Activated CD4-positive, alpha-beta T cell treated with anti-CD3 and anti-CD28 coated beads, Interleukin-10, Interleukin-2, amounts not matched to agents 100 ng/mL and 50 ng/mL, durations not matched to agents 16 hours and 8 hours (primary cell): ENCODE results near the gene EPSTI1.
"Not testable (repeated sequence)": the region's sequence is repeated elsewhere in the genome, so short reads cannot be mapped to it uniquely, and the experiment has no call there.

Experiments
- DNase-seq: peaks from one replicate; pipeline ENCODE4 v3.0.0-alpha.2; 2020

The EPSTI1 gene, protein sequence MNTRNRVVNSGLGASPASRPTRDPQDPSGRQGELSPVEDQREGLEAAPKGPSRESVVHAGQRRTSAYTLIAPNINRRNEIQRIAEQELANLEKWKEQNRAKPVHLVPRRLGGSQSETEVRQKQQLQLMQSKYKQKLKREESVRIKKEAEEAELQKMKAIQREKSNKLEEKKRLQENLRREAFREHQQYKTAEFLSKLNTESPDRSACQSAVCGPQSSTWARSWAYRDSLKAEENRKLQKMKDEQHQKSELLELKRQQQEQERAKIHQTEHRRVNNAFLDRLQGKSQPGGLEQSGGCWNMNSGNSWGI

DNA sequence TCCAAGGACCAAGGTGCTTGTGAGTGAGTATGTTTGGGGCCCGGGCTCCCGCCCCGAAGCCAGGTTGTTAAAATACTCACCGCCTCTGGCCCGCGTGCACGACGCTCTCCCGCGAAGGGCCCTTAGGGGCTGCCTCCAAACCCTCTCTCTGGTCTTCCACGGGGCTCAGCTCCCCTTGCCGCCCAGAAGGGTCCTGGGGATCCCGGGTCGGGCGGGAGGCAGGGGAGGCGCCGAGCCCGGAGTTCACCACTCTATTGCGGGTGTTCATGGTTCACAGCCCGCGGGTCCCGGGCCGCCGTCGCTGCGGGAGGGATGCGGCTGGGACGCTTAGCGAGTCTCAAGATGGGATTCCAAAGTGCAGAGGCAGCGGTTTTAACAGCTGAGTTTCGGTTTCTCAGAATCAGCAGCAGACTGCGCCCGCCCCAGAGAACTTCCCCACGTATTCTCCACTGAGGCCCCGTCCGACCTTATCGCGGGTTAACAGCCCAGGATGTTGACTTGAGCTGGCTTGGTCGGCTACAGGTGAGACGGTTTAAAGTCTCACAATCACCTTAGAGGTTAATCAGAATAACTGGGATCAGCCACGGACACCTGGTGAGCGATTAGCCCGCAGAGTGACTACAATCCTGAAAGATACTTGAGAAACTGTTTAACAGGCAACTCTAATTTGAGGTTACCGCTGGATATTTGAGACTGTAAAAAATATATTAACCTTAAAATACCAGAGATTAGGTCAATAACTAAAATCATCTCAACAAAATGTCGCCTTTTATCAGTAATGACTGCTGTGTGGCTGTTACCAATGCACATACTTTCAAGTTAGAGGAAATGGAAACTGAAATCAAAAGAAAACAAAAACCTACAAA is at the start of gene EPSTI1:
Gene EPSTI1 (minus strand): TSS at position 344 of the 866 bp plus-strand sequence. CDS start 76 bp downstream, at position 268.
- peak; percentile 87 for DNase-seq

DNA sequence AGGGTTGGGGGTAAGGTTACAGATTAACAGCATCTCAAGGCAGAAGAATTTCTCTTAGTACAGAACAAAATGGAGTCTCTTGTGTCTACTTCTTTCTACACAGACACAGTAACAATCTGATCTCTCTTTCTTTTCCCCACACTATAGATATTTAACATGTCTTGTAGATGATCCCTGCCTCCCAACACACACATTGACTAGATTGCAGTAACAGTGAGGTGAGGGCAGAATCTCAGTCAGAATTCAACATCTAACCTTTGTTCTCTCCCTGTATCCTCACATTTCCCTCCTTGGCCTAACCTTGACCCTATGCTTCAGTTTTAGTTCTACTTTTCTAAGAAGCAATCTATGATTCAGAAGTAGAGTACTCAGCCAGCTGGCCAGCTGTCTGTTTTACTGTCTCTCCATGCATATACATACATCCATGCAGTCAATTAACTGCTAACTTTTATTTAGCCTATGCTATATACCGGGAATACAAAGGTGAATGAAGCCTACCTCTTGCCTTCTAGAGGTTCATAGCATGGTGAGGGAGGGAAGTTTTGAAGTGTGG is 49.4 kb upstream of the EPSTI1 start:
- DNase-seq: no peak

DNA sequence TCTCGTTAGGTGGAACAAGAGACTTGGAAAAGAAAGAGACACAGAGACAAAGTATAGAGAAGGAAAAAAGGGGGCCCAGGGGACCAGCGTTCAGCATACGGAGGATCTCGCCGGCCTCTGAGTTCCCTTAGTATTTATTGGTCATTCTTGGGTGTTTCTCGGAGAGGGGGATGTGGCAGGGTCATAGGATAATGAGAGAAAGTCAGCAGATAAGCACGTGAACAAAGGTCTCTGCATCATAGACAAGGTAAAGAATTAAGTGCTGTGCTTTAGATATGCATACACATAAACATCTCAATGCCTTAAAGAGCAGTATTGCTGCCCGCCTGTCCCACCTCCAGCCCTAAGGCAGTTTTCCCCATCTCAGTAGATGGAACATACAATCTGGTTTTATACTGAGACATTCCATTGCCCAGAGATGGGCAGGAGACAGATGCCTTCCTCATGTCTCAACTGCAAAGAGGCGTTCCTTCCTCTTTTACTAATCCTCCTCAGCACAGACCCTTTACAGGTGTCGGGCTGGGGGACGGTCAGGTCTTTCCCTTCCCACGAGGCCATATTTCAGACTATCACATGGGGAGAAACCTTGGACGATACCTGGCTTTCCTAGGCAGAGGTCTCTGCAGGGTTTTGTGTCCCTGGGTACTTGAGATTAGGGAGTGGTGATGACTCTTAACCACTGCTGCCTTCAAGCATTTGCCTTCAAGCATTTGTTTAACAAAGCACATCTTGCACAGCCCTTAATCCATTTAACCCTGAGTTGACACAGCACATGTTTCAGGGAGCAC is 48.7 kb upstream of the EPSTI1 start:
- not testable (repeated sequence) for DNase-seq

DNA sequence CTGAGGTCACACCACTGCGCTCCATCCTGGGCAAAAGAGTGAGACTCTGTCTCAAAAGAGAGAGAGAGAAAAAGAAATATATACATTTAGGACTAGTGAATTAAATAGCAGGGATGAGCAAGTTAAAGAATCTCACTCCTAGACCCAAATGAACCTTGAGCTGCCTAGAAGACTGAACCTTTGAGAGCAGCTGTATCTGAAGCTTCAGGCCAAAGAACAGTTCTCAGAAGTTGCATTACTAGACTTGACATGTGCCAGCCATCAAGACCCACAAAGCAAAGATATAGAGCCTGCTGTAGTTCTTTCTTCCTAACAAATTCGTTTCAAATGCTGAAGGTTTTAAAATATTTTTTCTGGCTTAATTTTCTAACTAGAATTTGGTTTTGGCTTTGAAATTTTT is 47.9 kb upstream of the EPSTI1 start:
- DNase-seq: no peak

DNA sequence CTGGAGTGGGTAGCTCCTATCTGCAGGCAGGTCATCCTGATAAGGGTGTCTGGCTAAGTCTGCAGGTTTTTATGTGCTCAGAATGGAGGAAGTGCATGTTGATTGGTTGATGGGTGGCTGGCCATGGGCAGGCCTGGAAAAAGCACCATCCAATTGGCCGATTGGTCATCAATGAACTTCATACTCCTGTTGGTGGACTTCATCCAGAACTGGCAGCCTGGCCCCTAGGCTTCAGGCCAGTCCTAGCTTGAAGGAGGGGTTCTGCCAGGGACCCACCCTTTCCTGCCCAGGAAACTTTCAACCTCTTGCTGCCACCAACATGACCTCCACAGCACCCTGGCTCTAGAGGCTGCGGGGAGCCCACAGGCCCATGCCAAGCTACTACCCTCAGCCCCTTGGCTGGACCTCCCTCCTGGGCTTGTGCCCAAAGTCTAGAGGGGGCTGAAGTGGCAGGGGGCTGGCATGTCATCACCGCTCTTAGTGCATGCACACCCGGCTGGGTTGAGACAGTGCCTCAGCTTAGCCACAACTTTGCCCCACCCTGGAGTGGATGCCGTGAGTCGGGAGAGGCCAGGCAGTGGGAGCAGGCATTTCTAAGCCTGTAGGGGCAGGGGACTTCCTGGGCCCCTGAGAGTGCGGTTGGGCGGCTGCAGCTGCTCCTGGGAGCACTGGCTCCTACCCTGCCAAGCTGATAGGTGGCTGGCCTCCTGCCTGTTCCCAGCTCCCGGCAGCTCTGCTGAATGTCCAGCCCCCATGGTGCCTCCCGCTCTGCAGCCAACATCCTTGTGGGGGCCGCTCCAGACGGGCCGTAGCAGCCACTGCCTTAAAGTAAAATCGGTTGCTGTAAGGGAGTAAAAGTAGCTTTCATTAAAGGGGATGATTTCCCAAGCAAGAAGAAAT is 44.6 kb upstream of the EPSTI1 start:
- DNase-seq: no peak

DNA sequence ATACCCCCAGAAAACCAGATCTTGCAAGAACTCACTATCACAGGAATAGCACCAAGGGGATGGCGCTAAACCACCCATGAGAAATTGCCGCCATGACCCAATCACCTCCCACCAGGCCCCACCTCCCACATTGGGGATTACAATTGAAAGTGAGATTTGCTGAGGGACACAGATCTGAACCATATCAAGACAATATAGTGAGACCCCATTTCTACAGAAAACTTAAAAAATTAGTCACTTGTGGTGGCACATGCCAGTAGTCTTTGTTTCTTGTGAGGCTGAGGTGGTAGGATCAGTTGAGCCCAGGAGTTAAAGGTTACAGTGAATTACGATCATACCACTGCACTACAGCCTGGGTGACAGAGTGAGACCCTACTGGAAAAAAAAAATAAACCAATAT is 41.0 kb upstream of the EPSTI1 start:
- no peak for DNase-seq

DNA sequence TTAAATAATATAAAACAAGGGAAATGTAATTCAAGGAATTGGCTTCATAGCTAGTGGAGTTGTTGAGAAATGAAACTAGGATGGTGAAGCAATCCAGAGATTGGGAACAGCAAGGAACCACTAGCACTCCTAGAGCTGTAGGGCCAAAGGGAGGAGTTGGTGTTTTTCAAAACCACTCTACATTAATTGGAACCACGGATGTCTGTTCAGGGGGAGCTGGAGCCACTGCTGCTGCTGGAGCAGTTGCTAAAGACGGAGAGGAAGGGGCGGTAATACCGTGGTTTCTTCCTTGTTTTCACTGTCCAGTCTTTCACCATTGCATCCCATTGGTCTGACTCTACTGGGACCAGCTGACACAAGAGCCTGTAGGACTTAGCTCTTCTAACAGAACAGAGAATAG is 39.8 kb upstream of the EPSTI1 start:
- DNase-seq: no peak

DNA sequence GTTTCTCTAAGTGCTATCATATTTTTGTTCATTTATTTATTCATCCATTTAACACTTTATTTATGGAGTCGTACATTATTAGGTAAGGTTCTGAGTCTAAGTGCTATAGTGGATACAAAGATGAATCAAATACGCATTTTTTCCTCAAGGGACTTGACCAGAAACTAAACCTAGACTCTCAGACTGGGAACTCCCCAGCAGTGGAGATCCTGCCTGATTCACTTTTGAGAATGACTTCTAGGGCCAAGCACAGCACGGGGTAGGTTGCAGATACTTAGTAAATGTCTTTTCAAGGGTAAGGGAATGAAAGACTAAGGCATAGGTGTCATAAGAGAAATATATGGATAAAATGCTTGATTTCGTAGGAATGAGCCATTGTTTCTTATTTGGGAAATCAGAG is 38.5 kb upstream of the EPSTI1 start:
- no peak for DNase-seq

DNA sequence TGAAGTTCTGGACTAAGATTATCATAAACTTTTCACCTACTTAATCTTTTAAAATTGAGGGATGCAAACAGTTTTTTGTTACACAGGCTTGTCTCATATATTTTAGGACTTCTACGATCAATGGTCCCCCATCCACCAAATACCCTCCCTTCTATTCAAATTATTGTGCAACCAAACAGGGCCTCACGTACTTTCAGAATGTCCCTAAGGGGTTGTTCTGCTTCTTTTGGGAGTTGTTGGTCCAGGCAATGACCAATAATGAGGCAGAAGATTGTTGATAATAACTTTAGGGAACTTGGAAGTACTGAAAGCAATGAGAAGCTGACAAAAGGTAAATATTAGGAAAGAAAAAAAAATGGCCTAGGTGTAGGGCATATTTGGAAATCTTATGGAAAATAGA is 34.2 kb upstream of the EPSTI1 start:
- DNase-seq: no peak

DNA sequence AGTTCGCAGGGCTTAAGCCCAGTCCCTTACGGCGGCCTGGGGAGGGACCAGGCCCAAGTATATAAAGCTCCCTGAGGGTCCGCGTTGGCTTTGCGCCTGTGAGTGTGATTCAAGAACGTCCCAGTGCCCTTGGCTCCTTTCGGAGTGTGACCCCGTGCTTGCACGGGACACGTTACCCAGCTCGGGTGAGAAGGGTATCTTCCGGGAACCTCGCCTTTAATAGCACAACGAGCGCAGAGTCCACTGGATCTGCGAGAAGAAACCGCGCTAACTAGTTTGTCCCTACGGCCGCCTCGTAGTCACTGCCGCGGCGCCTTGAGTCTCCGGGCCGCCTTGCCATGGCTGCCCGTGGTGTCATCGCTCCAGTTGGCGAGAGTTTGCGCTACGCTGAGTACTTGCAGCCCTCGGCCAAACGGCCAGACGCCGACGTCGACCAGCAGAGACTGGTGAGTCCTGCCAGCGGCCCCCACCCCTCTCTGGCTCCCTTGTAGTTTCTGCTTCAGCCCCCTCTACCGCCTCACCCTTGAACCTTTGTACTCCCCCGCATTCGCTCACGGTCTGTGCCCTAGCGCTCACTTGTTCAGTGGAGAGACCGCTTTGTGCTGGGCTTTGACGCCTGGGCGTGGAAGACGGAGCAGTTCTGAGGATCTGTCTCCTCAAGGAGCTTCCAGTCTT is 31.4 kb upstream of the EPSTI1 start, which contains the start of gene DNAJC15:
Gene DNAJC15 (plus strand): TSS at position 298 of the 675 bp plus-strand sequence. CDS start 41 bp downstream, at position 339.
- DNase-seq: peak; percentile 85

DNA sequence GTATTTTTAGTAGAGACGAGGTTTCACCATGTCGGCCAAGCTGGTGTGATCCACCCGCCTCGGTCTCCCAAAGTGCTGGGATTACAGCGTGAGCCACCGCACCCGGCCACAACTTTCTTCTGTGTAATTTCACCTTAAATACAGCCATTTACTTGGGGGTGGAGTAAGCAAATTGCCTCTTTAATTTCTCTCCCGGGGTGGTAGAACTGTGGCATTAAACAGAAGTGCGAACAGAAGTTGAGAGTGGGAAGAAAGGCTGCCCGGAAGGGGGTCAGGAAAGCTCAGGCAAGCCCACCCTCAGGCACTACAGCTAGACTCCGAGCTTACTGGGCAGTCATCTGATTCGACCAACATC is 30.9 kb upstream of the EPSTI1 start:
- DNase-seq: no peak

DNA sequence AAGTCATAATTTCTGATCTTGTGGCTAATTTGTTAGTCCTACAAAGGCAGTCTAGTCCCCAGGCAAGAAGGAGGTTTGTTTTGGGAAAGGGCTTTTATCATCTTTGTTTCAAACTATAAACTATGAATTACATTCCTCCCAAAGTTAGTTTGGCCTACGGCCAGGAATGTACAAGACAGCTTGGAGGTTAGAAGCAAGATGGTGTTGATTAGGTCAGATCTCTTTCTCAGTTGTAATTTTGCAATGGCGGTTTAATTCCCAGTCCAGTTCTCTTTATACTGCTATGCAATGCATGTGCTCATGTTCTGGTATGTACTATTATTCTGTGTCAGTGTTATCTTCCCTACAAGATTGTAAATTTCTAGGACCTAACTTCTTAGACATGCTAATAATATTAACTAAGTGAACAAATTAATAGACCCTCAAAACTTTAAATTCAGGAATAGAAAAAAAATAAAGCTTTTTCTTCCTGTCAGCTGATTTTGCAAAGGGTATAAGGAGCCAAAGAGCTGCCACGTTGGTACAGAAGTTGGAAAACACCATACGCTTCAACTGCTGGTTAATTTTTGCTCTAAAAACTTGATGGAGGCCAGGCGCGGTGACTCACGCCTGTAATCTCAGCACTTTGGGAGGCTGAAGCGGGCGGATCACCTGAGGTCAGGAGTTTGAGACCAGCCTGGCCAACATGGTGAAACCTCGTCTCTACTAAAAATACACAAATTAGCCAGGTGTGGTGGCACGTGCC is 30.1 kb upstream of the EPSTI1 start:
- DNase-seq: no peak

DNA sequence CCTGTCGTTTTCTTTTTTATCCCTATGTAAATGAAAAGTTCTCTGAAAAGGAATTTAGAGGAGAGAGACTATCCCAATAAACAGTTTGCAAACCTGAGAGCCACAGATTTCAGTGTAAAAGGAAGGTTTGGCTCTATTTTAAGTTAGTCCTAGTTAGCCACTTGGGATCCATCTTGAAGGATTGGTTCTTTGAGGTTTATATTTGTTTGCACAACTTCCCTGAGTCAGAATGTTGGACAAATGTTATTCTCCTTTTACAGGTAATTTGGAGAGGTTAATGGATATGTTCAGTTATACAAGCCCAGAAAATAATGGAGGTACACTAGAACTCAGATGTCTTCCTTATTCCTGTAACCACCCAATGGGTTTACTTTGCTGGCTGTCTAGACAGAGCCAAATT is 28.8 kb upstream of the EPSTI1 start:
- no peak for DNase-seq

DNA sequence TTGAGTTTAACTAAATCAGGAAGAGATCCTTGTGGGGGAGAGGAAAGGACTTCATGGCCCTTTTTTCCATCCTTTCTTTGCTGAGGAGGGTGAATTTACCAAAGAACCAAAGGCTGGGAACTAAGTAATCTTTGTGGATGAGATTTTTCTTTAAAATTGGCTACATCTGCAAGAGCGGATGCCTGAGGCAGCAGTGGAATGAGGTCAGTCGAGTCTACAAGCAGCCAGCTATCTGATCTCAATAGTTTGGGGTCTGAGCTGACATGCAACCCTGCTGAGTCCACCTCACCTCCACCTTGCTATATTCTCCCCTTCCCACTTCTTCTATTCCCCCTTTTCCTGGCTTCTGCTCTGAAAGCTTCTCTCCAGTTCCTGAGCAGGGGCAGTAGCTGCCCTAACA is 27.8 kb upstream of the EPSTI1 start:
- no peak for DNase-seq

DNA sequence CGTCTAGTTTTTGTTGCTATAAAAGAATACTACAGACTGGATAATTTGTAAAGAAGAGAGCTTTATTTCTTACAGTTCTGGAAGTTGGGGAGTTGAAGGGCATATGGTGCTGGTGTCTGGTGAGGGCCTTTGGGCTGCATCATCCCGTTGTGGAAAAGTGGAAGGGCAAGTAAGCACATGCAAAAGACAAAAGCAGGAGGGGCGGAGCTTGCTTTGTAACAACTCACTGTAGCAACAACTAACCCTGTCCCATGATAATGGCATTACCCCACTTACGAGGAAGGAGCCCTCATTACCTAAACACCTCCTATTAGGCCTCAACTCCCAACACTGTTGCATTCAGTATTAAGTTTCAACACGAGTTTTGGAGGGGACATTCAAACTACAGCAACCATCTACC is 24.2 kb upstream of the EPSTI1 start:
- no peak for DNase-seq

DNA sequence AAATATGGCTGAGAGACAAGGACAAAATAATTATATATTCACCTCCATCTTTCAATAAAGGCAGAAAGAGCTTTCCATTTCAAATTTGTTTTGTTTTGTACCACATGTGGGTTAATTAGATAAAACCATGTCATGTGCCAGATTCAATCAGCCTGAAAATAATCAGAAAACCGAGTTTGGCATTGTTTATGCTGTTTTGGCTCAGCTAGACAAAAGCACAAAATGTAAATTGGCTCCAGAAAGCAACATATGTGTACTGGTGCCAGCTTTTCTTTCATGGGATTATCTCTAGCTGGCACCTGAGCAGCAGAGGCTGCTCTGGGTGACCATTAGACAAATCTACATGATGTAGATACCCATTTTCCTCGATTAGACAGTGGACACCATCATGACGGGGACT is 22.1 kb upstream of the EPSTI1 start:
- DNase-seq: no peak

DNA sequence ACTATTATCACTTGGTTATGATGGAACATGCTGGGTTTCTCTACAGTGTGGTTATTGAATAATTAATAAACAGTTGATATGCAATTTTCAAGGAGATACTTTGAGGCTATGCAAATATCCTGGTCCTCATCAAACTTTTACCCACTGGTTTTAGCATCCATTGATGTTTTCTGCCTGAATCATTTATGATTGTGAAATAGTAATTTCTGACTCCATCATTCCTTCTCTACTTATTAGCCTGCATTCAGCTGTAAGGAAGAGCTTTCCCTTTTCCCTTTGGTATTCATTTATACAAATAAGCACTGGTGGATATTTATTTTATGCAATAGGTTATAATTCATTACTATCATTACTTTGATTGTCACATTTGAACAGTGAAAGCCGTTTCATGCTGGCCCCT is 17.5 kb upstream of the EPSTI1 start:
- no peak for DNase-seq

DNA sequence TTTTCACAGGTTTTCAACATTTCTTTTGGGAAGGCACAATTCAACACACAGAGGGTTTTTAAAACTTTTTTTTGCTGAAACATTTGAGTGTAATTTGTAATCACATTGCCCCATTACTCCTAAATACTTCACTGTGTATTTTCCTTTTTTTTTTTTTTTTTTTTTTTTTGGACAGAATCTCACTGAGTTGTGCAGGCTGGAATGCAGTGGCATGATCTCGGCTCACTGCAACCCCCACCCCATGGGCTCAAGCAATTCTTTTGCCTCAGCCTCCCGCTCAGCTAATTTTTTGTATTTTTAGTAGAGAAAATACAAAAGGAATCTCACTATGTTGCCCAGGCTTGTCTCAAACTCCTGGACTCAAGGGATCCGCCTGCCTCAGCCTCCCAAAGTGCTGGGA is 16.6 kb upstream of the EPSTI1 start:
- no peak for DNase-seq

DNA sequence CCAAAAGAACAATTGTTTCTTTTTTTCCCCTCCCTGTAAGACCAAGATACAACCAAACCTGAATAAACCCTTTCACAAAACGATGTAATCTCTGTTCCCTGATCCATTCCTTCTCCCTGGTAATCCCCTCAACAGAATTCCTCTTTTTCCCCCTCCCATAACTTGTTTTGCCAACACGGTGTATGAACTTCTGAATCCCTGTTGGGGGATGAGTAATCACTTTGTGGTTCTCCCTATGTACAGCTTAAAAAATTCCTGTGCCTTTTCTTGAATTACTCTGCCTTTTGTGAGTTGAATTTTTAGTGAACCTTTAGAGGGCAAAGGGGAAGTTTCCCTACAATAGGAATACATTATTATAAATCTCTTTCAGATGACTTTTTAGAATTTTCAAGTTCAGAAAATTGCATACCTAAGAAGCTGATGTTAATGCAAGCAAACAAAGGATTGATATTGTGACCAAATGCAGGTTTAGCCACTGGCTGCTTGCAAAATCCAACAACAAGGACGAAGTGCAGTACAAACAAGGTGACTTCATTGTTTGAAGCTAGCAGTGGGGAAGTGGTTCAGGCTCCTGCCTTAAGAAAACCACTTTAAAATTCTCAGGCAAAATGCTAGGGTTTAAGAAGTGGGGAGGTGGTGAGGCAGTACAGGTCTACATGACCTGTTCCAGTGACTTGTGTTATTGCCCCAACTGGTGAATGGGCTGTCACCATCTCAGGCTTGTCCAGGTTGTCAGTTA is 15.0 kb upstream of the EPSTI1 start:
- DNase-seq: no peak
